Measurements from ENCODE around the gene CCT8. TPM values are rescaled to one million over a fixed set of nuclear protein-coding genes. Genes with fewer than 3 reads are reported as not detected.

Gene CCT8
- total RNA-seq, 1 donor, result 163 TPM

DNA sequence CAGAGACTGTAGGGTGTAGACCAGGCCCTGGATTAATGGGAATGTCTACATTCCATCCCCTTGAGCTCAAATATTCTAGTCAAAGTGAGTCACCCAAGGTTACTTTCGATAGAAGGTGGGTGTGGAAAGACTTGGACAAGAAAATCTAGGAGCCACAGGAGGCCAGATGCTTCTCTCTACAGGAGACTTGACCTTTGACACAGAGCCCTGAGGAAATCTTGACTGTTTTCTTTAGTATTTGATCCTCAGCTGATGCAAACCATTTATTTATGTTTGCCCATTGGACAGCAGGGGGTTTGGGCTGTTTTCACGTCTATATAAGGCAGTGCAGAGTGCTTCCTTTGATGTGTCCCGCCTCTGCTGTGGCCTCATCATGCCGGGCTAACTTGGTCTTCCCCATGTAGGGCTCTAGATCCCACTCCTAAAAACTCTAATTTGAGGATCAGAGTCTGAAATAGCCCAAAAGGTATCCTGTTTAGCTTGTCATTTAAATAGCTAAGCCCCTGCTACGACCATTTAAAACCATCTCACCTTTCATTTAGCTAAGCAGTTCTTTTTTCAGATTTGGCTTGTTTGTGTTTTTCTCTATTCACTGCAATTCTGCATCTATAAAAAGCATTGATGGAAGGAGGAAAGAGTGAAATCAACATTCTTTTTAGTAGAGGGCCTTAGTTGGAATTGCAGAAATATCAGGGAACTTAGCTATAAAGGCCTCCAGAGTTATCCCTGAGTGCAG, 41.5 kb upstream of the CCT8 start:
- Histone ChIP-seq H3K4me2 (ENCODE audit: insufficient read depth, low read length) (no peak overlapping the region), H4K20me1 (ENCODE audit: insufficient read depth, low read length) (no peaks in the 10 kb centered on the region), H3K4me1 (ENCODE audit: insufficient read depth, low read length) (peaks cover 12% of the 10 kb centered on the region), H3K9me3 (ENCODE audit: low read depth, low read length) (no peaks in the 10 kb centered on the region), H3K27ac (ENCODE audit: low read depth, low read length) (no peak overlapping the region), H3K4me3 (ENCODE audit: insufficient read depth, low read length) (no peak overlapping the region), H3K79me2 (ENCODE audit: insufficient read depth, low read length) (no peaks in the 10 kb centered on the region), H2AFZ (ENCODE audit: low read length) (no peak overlapping the region), H3K36me3 (ENCODE audit: insufficient read depth, low read length) (no peaks in the 10 kb centered on the region), H3K27me3 (ENCODE audit: insufficient read depth, low read length) (no peaks in the 10 kb centered on the region)
- peak; percentile 41 for DNase-seq (ENCODE audit: insufficient read length, low spot score, missing footprints)
- TF ChIP-seq, protein P1, sequence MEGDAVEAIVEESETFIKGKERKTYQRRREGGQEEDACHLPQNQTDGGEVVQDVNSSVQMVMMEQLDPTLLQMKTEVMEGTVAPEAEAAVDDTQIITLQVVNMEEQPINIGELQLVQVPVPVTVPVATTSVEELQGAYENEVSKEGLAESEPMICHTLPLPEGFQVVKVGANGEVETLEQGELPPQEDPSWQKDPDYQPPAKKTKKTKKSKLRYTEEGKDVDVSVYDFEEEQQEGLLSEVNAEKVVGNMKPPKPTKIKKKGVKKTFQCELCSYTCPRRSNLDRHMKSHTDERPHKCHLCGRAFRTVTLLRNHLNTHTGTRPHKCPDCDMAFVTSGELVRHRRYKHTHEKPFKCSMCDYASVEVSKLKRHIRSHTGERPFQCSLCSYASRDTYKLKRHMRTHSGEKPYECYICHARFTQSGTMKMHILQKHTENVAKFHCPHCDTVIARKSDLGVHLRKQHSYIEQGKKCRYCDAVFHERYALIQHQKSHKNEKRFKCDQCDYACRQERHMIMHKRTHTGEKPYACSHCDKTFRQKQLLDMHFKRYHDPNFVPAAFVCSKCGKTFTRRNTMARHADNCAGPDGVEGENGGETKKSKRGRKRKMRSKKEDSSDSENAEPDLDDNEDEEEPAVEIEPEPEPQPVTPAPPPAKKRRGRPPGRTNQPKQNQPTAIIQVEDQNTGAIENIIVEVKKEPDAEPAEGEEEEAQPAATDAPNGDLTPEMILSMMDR (IDR thresholded peaks at IDR 0.05; ENCODE audit: extremely low read depth, low read depth, low read length), result no peak

DNA sequence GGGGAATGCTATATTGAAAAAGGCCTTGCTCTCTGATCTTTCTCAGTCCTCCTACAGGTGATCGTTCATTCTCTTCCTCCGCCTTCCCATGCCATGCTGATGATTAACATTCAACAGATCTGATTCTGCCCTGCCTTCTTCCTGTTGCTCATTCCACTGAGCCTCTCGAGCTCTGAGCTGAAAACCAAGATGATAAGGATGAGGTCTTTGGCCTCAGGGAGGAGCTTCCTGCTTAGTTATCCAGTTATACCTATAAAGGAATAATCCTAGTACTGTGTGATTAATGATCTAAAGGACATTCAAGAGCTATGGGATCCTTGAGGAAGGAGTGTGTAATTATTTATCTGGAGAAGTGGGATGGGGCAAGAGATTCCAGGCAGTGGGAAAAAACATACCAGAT, 31.8 kb upstream of the CCT8 start:
- peak overlapping the region; percentile 5 for H3K27ac ChIP-seq (ENCODE audit: low read depth, low read length)
- no peaks in the 10 kb centered on the region for H3K27me3 ChIP-seq (ENCODE audit: insufficient read depth, low read length)
- H3K79me2 ChIP-seq (ENCODE audit: insufficient read depth, low read length), result no peaks in the 10 kb centered on the region
- TF ChIP-seq, protein P1 (IDR thresholded peaks at IDR 0.05; ENCODE audit: extremely low read depth, low read depth, low read length), result no peak
- no peaks in the 10 kb centered on the region for H3K9me3 ChIP-seq (ENCODE audit: low read depth, low read length)
- H3K4me3 ChIP-seq (ENCODE audit: insufficient read depth, low read length), result no peak overlapping the region
- H3K36me3 ChIP-seq (ENCODE audit: insufficient read depth, low read length), result no peaks in the 10 kb centered on the region
- DNase-seq (ENCODE audit: insufficient read length, low spot score, missing footprints), result no peak
- H4K20me1 ChIP-seq (ENCODE audit: insufficient read depth, low read length), result no peaks in the 10 kb centered on the region
- H2AFZ ChIP-seq (ENCODE audit: low read length), result peak overlapping the region; percentile 35
- peak overlapping the region; percentile 15 for H3K4me2 ChIP-seq (ENCODE audit: insufficient read depth, low read length)
- peaks cover 9% of the 10 kb centered on the region for H3K4me1 ChIP-seq (ENCODE audit: insufficient read depth, low read length)

DNA sequence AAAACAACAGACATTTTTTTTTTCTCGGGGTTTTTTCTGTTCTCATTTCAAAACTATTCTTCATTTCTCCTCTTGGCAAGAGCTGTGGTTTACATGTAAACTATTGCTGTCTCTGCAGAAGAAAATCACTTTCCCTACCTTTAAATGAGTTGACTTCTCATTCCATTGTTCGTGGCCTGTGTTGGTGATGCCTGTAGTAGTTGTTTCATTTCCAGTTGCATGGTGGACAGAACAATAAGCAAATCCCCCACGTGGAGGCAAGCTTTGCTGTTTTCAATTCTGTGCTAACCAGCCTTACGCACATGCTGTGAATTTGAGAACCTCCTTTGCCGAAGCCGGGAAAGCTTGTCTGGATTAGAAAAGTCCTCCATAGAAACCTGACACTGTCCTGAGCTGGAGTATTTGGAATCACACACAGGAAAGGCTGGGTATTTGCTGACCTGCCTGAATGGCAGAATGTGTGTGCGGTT, 30.8 kb upstream of the CCT8 start:
- Histone ChIP-seq H3K27ac (ENCODE audit: low read depth, low read length) (no peak overlapping the region), H3K27me3 (ENCODE audit: insufficient read depth, low read length) (no peaks in the 10 kb centered on the region), H3K4me3 (ENCODE audit: insufficient read depth, low read length) (no peak overlapping the region), H4K20me1 (ENCODE audit: insufficient read depth, low read length) (no peaks in the 10 kb centered on the region), H3K9me3 (ENCODE audit: low read depth, low read length) (no peaks in the 10 kb centered on the region), H3K4me1 (ENCODE audit: insufficient read depth, low read length) (peaks cover 9% of the 10 kb centered on the region), H3K4me2 (ENCODE audit: insufficient read depth, low read length) (no peak overlapping the region), H3K36me3 (ENCODE audit: insufficient read depth, low read length) (no peaks in the 10 kb centered on the region), H2AFZ (ENCODE audit: low read length) (no peak overlapping the region), H3K79me2 (ENCODE audit: insufficient read depth, low read length) (no peaks in the 10 kb centered on the region)
- TF ChIP-seq, protein P1 (IDR thresholded peaks at IDR 0.05; ENCODE audit: extremely low read depth, low read depth, low read length), result no peak
- DNase-seq (ENCODE audit: insufficient read length, low spot score, missing footprints), result no peak

DNA sequence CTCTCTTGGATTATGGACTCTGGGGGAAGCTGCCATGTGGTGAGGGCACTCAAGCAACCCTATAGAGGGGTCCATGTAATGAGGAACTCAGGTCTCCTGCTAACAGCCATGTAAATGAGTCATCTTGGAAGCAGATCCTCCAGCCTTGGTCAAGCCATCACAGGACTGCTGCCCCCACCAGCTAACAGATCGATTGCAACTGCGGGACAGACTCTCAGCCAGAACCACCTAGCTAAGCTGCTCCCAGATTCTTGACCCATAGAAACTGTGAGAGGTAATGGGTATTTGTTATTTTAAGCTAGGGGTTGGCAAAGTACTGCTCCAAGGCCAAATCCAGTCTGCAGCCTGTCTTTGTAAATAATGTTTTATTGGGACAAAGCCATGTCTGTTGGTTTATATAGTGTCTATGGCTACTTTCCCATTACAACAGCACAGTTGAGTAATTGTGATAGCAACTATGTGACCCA, 29.4 kb upstream of the CCT8 start:
- TF ChIP-seq, protein P1 (IDR thresholded peaks at IDR 0.05; ENCODE audit: extremely low read depth, low read depth, low read length), result no peak
- no peak overlapping the region for H3K4me2 ChIP-seq (ENCODE audit: insufficient read depth, low read length)
- H3K27me3 ChIP-seq (ENCODE audit: insufficient read depth, low read length), result no peaks in the 10 kb centered on the region
- H3K79me2 ChIP-seq (ENCODE audit: insufficient read depth, low read length), result no peaks in the 10 kb centered on the region
- no peak overlapping the region for H3K4me3 ChIP-seq (ENCODE audit: insufficient read depth, low read length)
- no peaks in the 10 kb centered on the region for H3K9me3 ChIP-seq (ENCODE audit: low read depth, low read length)
- no peaks in the 10 kb centered on the region for H3K36me3 ChIP-seq (ENCODE audit: insufficient read depth, low read length)
- no peak overlapping the region for H3K27ac ChIP-seq (ENCODE audit: low read depth, low read length)
- H2AFZ ChIP-seq (ENCODE audit: low read length), result no peak overlapping the region
- no peaks in the 10 kb centered on the region for H4K20me1 ChIP-seq (ENCODE audit: insufficient read depth, low read length)
- H3K4me1 ChIP-seq (ENCODE audit: insufficient read depth, low read length), result peaks cover 17% of the 10 kb centered on the region
- no peak for DNase-seq (ENCODE audit: insufficient read length, low spot score, missing footprints)
